Endothelial cell of umbilical vein (primary cell): ENCODE measurements around the gene TES. TPM values are rescaled to one million over a fixed set of nuclear protein-coding genes. Genes with fewer than 3 reads are reported as not detected.

Experiments used
- BruUV-seq: library from RNA; stranded (reverse); fragments of 400-500 nt; replicated peaks from 2 replicates; lab custom pipeline; 2021; lab: Mats Ljungman, UMichigan
- CTCF ChIA-PET: fragments of 300-600, 350-600 bp; sonication (Branson Sonifier 250); formaldehyde crosslinking; loops from one replicate; lab custom pipeline; 2021; ENCODE audit warnings: antibody characterized with exemption, inconsistent platforms; lab: Charles Lee
- POLR2A ChIA-PET: fragments of 300-600, 350-600 bp; sonication (Branson Sonifier 250); formaldehyde crosslinking; loops from one replicate; lab custom pipeline; 2021; ENCODE audit warnings: antibody characterized with exemption, inconsistent platforms; lab: Charles Lee
- DNase-seq: peaks from one replicate; pipeline ENCODE4 v3.0.0-alpha.2; 2011; ENCODE audit warnings: low read depth, low spot score
- FAIRE-seq: peaks from 2 replicates; lab custom pipeline; 2011; peaks lifted over from hg19 to GRCh38; lab: Jason Lieb, UNC
- H2AFZ ChIP-seq: 2 replicates; pipeline ENCODE4 v1.6.0; 2012; ENCODE audit warnings: low read depth, low read length, control low read depth, inconsistent platforms
- H3K27ac ChIP-seq: 2 replicates; pipeline ENCODE4 v1.5.1; 2011; ENCODE audit warnings: low read depth, mild to moderate bottlenecking, control low read depth, low read length, moderate library complexity; ENCODE audit not compliant: insufficient read depth
- H3K27me3 ChIP-seq, 2 experiments: 2 replicates each; pipeline versions ENCODE4 v1.6.0 to v1.6.1; 2011; ENCODE audit warnings: low read length in 2 of 2, mixed read lengths in 1 of 2; ENCODE audit not compliant: control insufficient read depth in 2 of 2, insufficient read depth in 2 of 2
- H3K36me3 ChIP-seq, 2 experiments: 2 replicates in 1 of 2; 3 replicates in 1 of 2; pipeline ENCODE4 v1.5.1; 2011; ENCODE audit warnings: low read length in 2 of 2, mild to moderate bottlenecking in 1 of 2, moderate library complexity in 1 of 2; ENCODE audit not compliant: control insufficient read depth in 2 of 2, insufficient read depth in 2 of 2; ENCODE audit errors: extremely low read depth in 1 of 2
- H3K4me1 ChIP-seq: 3 replicates; pipeline ENCODE4 v1.5.1; 2011; ENCODE audit warnings: mild to moderate bottlenecking, low read length; ENCODE audit not compliant: control insufficient read depth, insufficient read depth; ENCODE audit errors: extremely low read depth
- H3K4me2 ChIP-seq: 2 replicates; pipeline ENCODE4 v1.6.1; 2011; ENCODE audit warnings: low read length, control low read depth, mixed read lengths; ENCODE audit not compliant: insufficient read depth
- H3K4me3 ChIP-seq, 3 experiments: fragments of 200-600 bp in 1 of 3; sonication (generic), shearing (Covaris generic) in 1 of 3; replicated peaks in 1 of 3; 2 replicates each; pipeline ENCODE4 v1.5.1; 2011 to 2016; ENCODE audit warnings: control low read depth in 3 of 3, low read length in 3 of 3, mild to moderate bottlenecking in 2 of 3, inconsistent platforms in 1 of 3, low read depth in 1 of 3, moderate library complexity in 1 of 3; ENCODE audit not compliant: insufficient read depth in 1 of 3
- H3K79me2 ChIP-seq: 2 replicates; pipeline ENCODE4 v1.6.0; 2012; ENCODE audit warnings: low read length, inconsistent platforms; ENCODE audit not compliant: control insufficient read depth, insufficient read depth
- H3K9ac ChIP-seq: replicated peaks from 2 replicates; pipeline ENCODE3; 2011; ENCODE audit warnings: low read length, control low read depth; ENCODE audit not compliant: insufficient read depth; ENCODE audit errors: extremely low read depth
- H3K9me1 ChIP-seq: replicated peaks from 3 replicates; pipeline ENCODE4 v1.6.0; 2011; ENCODE audit warnings: mild to moderate bottlenecking, low read length; ENCODE audit not compliant: control insufficient read depth, insufficient read depth; ENCODE audit errors: extremely low read depth
- H3K9me3 ChIP-seq: replicated peaks from 2 replicates; pipeline ENCODE4 v1.5.1; 2012; ENCODE audit warnings: low read length, inconsistent platforms; ENCODE audit not compliant: control insufficient read depth, insufficient read depth
- H4K20me1 ChIP-seq: replicated peaks from 2 replicates; pipeline ENCODE3; 2011; ENCODE audit warnings: mild to moderate bottlenecking, low read length; ENCODE audit not compliant: control insufficient read depth, insufficient read depth; ENCODE audit errors: extremely low read depth
- EZH2 ChIP-seq: IDR thresholded peaks from 2 replicates; pipeline ENCODE4 v1.6.1; 2012; ENCODE audit warnings: borderline replicate concordance, low read depth, mild to moderate bottlenecking, moderate library complexity, low read length, inconsistent platforms; ENCODE audit not compliant: severe bottlenecking
- FOS ChIP-seq: IDR thresholded peaks from 2 replicates; pipeline ENCODE4 v1.6.1; 2011; ENCODE audit warnings: mild to moderate bottlenecking, low read length, moderate library complexity, borderline replicate concordance; ENCODE audit not compliant: insufficient read depth
- GATA2 ChIP-seq: IDR thresholded peaks from 2 replicates; pipeline ENCODE4 v1.7.0; 2011; ENCODE audit warnings: low read depth, mild to moderate bottlenecking, moderate library complexity, mixed read lengths, low read length; ENCODE audit not compliant: insufficient read length, insufficient read depth
- JUN ChIP-seq: IDR thresholded peaks from 2 replicates; pipeline ENCODE4 v1.6.1; 2011; ENCODE audit warnings: borderline replicate concordance, low read depth; ENCODE audit not compliant: insufficient read length, insufficient read depth
- MYC ChIP-seq: IDR thresholded peaks from one replicate; pipeline ENCODE4 v1.6.1; 2011; ENCODE audit warnings: mild to moderate bottlenecking, low read depth, low read length
- POLR2A ChIP-seq: IDR thresholded peaks from 2 replicates; pipeline ENCODE4 v1.6.1; 2012; ENCODE audit warnings: low read depth, mild to moderate bottlenecking, control low read depth, low read length
- POLR2AphosphoS5 ChIP-seq: IDR thresholded peaks from 2 replicates; pipeline ENCODE4 v1.6.1; 2012; ENCODE audit warnings: low read depth, mild to moderate bottlenecking, control low read depth, low read length, moderate library complexity; ENCODE audit not compliant: insufficient read depth
- dilution Hi-C: fragments of 300-500 bp; cut with MboI; formaldehyde crosslinking; loops from one replicate; pipeline ENCODE4 v1.15.0; 2019; ENCODE audit warnings: low sequenced_read_pairs; ENCODE audit not compliant: extremely low pct_ligation_motif_present
- intact Hi-C: fragments of 100-400 bp; cut with micrococcal nuclease; formaldehyde crosslinking; loops from one replicate; pipeline ENCODE4 v1.10.0; 2022
- polyA plus RNA-seq, 4 experiments: library from polyadenylated mRNA; depleted of rRNA in 3 of 4; stranded (reverse) in 3 of 4; unstranded in 1 of 4; fragments of >200 nt; gene quantifications; 2 replicates each; pipeline versions ENCODE4 v1.2.1 to v1.2.3, GENCODE V29; 2011 to 2012; ENCODE audit warnings: missing spikeins in 1 of 4
- total RNA-seq: library from RNA; stranded (reverse); gene quantifications from 2 replicates; pipeline ENCODE4 v1.2.3, GENCODE V29; 2021
- TF ChIP-seq, protein P1 (sequence below): IDR thresholded peaks from 2 replicates; pipeline ENCODE4 v1.6.1; 2011; ENCODE audit not compliant: insufficient read depth, insufficient read length
- TF ChIP-seq, protein P2 (sequence below), 2 donors: IDR thresholded peaks; 1 replicate in 1 of 2; 2 replicates in 1 of 2; pipeline ENCODE4 v1.5.1; 2011; ENCODE audit warnings: low read length in 2 of 2, mild to moderate bottlenecking in 2 of 2, moderate library complexity in 2 of 2, control low read depth in 1 of 2, inconsistent platforms in 1 of 2, low read depth in 1 of 2; ENCODE audit not compliant: insufficient read depth in 1 of 2; ENCODE audit errors: extremely low read depth in 1 of 2

TES gene
- total and polyA plus RNA-seq, 2 donors (not counting 3 experiments of a cell fraction or from before 2014, with no cell fraction given), result 35.3 to 50.5 TPM

DNA sequence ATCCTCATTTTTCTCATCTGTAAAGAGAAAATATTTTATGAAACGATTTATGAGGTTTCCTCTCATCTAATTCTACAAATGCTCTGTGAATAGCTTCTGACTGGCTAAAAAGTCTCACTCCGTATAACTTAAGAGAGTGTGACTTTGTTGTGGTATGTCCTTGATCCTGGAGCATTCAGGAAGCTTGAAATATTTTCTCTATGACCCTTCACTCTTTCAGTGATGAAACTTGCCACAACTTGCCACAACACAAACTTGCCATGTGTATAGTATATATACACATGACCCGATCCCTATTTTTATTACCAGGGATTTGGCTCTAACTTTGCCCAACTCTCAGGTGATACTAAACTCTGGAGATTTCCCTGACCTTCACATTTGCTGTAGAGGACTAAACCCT, 74.1 kb downstream of the TES start:
- no peak for FAIRE-seq
- Histone ChIP-seq H3K9me1 (no peaks in the 10 kb centered on the region), H4K20me1 (no peaks in the 10 kb centered on the region), H3K79me2 (peaks cover 77% of the 10 kb centered on the region), H3K9ac (no peak overlapping the region), H3K4me2 (no peak overlapping the region), H3K27me3 (no peaks in the 10 kb centered on the region), H2AFZ (no peak overlapping the region), H3K27ac (no peak overlapping the region), H3K9me3 (no peaks in the 10 kb centered on the region), H3K36me3 (peaks cover 0 to 13% of the 10 kb centered on the region in 2 experiments), H3K4me1 (peaks cover 76% of the 10 kb centered on the region), H3K4me3 (no peak overlapping the region)
- no TSS peak for BruUV-seq
- POLR2A ChIA-PET, result no interaction called here
- intact Hi-C loops, result no loop called here
- no peak for TF ChIP-seq EZH2
- TF ChIP-seq POLR2A, result no peak
- TF ChIP-seq, protein P1, sequence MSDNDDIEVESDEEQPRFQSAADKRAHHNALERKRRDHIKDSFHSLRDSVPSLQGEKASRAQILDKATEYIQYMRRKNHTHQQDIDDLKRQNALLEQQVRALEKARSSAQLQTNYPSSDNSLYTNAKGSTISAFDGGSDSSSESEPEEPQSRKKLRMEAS, result no peak
- no peak for TF ChIP-seq MYC
- TF ChIP-seq POLR2AphosphoS5, result no peak
- TF ChIP-seq GATA2, result no peak
- TF ChIP-seq, protein P2, sequence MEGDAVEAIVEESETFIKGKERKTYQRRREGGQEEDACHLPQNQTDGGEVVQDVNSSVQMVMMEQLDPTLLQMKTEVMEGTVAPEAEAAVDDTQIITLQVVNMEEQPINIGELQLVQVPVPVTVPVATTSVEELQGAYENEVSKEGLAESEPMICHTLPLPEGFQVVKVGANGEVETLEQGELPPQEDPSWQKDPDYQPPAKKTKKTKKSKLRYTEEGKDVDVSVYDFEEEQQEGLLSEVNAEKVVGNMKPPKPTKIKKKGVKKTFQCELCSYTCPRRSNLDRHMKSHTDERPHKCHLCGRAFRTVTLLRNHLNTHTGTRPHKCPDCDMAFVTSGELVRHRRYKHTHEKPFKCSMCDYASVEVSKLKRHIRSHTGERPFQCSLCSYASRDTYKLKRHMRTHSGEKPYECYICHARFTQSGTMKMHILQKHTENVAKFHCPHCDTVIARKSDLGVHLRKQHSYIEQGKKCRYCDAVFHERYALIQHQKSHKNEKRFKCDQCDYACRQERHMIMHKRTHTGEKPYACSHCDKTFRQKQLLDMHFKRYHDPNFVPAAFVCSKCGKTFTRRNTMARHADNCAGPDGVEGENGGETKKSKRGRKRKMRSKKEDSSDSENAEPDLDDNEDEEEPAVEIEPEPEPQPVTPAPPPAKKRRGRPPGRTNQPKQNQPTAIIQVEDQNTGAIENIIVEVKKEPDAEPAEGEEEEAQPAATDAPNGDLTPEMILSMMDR (IDR thresholded peaks at IDR 0.05; ENCODE audit: extremely low read depth in 1 of 2, insufficient read depth in 1 of 2, low read depth in 1 of 2, low read length in 2 of 2), result no peak
- no peak for TF ChIP-seq JUN
- TF ChIP-seq FOS, result no peak
- CTCF ChIA-PET, result interaction anchor here (0.9 to 1.4 kb wide), 4 partner anchors 11 to 305 kb away, joined by 3 read pairs; no protein-coding TSS in a partner anchor
- DNase-seq, result no peak
- dilution Hi-C loops, result no loop called here
